Testis (tissue), 2 donors: ENCODE measurements around the gene FBXO24.

ENCODE experiments used
- CTCF ChIP-seq, 3 experiments: fragments of 450-650 bp in 2 of 3; fragments of 200-600 bp in 1 of 3; sonication (generic) in 1 of 3; IDR thresholded peaks; one replicate each; pipeline ENCODE4 v1.5.1; 2016 to 2019; ENCODE audit warnings: antibody characterized with exemption in 3 of 3, mild to moderate bottlenecking in 2 of 3, moderate library complexity in 1 of 3
- POLR2A ChIP-seq: fragments of 450-650 bp; IDR thresholded peaks from one replicate; pipeline ENCODE4 v1.6.1; 2017; ENCODE audit warnings: antibody characterized with exemption, mild to moderate bottlenecking, moderate library complexity

DNA sequence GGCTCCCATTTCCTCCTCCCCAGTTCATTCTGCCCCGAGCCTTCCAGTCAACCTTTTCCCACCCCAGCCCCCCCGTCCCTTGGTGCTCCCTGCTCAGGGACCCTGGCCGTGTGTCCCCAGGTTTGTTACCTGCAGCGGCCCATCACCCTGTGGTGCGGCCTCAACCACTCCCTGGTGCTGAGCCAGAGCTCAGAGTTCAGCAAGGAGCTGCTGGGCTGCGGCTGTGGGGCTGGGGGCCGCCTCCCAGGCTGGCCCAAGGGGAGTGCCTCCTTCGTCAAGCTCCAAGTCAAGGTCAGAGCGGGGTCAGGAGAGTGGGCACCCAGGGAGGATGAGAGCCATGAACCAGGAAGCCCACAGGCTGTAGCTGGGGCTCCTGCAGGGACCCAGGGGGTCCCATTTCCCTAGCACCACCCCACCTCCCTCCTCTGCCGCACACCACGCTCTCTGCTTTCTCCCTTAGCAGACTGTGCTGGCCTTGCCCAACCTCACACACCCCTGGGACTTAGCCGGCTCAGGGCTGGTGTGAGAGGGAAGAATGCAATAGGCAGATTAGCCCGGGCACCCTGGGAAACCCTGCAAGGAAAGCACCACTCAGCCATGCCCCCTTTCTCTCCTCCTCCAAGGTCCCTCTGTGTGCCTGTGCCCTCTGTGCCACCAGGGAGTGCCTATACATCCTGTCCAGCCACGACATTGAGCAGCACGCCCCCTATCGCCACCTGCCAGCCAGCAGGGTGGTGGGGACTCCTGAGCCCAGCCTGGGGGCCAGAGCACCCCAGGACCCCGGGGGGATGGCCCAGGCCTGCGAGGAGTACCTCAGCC is 14.0 kb downstream of the FBXO24 start:
- TF ChIP-seq CTCF (IDR thresholded peaks at IDR 0.05) (no peak), POLR2A (no peak)
